GM10248 (cell line): ENCODE data around the gene ALDOC.

ENCODE experiments used
- CTCF ChIA-PET: fragments of 300-600 bp; sonication (Branson Sonifier 250); formaldehyde crosslinking; extraction: SDS; loops from one replicate; lab custom pipeline; 2021; ENCODE audit warnings: antibody characterized with exemption; lab: Yijun Ruan, JAX
- POLR2A ChIA-PET: fragments of 350-650 bp; sonication (Branson Sonifier 250); formaldehyde crosslinking; extraction: SDS; loops from one replicate; lab custom pipeline; 2020; ENCODE audit warnings: antibody characterized with exemption; lab: Yijun Ruan, JAX
- DNase-seq: peaks from one replicate; pipeline ENCODE4 v3.0.0; 2012; ENCODE audit errors: extremely low spot score
- TF ChIP-seq, protein P1 (sequence below): IDR thresholded peaks from 2 replicates; pipeline ENCODE4 v1.5.1; 2012; ENCODE audit warnings: mild to moderate bottlenecking, low read depth; ENCODE audit errors: extremely low read depth, missing control alignments, control extremely low read depth

The ALDOC gene

DNA sequence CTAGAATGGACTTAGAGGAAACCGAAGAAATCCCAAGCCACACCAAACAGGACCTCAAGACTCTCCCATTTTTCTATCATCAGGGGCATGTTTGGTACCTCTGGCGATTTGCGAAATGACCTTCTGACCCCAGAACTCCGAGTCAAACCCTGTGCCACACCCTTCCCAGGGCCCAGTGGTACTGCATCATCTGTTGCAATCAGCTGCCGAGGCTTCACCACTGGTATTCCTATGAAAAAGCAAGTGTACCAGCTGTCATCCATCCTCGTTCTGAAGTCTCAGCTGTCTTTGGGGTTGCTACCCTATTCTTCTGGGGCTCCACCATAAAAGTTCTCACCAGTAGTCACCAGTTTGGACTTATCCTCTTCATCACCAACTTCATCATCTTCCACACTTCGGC, 39.6 kb upstream of the ALDOC start:
- ChIA-PET POLR2A (no interaction called here), CTCF (interaction anchor here (1.1 to 2.3 kb wide), 4 partner anchors 11 to 122 kb away, joined by 3 to 9 read pairs (median 6); no protein-coding TSS in a partner anchor)
- TF ChIP-seq, protein P1, sequence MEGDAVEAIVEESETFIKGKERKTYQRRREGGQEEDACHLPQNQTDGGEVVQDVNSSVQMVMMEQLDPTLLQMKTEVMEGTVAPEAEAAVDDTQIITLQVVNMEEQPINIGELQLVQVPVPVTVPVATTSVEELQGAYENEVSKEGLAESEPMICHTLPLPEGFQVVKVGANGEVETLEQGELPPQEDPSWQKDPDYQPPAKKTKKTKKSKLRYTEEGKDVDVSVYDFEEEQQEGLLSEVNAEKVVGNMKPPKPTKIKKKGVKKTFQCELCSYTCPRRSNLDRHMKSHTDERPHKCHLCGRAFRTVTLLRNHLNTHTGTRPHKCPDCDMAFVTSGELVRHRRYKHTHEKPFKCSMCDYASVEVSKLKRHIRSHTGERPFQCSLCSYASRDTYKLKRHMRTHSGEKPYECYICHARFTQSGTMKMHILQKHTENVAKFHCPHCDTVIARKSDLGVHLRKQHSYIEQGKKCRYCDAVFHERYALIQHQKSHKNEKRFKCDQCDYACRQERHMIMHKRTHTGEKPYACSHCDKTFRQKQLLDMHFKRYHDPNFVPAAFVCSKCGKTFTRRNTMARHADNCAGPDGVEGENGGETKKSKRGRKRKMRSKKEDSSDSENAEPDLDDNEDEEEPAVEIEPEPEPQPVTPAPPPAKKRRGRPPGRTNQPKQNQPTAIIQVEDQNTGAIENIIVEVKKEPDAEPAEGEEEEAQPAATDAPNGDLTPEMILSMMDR: no peak
- no peak for DNase-seq

DNA sequence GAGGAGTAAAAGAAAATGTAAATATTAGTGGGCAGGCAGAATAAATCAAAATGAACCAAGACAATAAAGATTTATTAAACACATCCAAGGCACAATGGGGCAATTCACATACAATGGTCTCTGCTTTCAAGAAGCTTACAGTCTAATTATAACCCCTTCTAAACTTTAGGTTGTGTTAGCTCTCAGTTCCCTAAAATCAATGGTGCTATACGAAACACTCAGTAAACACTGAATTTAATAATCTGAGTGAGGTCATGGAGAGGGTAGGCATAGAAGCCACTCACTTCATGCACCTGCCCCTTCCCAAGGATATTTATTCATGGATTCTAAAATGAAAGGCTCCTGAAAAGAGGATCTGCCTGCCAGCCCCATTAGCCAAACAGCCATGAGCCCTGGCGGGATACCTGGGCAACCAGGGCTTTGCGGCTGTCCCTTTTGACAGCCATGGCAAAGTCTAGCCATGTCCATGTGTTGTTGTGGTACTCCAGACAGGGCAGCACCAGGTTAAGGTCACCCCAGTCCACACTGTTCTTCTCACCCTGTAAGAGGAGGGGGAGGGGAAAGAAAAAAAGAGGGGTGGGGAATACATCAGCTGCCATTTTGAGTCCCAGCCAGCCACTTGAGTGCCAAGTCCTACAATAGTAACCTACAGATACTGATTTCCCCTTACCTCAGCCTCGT, 38.7 kb upstream of the ALDOC start:
- CTCF ChIA-PET: interaction anchor here (1.6 to 7.2 kb wide), 4 partner anchors 9 to 121 kb away, joined by 3 to 42 read pairs (median 8); no protein-coding TSS in a partner anchor
- no peak for DNase-seq
- POLR2A ChIA-PET: no interaction called here
- TF ChIP-seq, protein P1: no peak

- DNase-seq: no peak
- TF ChIP-seq, protein P1: no peak
- ChIA-PET CTCF (interaction anchor here (0.9 to 7.2 kb wide), 12 partner anchors 10 to 121 kb away, joined by 3 to 42 read pairs (median 4); no protein-coding TSS in a partner anchor), POLR2A (interaction anchor here (1.1 kb wide), 1 partner anchor 16 kb away, joined by 5 read pairs; no protein-coding TSS in a partner anchor)
Measured at GRCh38 chr17:28613931-28614381, 37.3 kb upstream of the ALDOC start, which contains the start of gene RSKR. Gene RSKR (minus strand): TSS chr17:28614185. CDS start chr17:28614161, 24 bp downstream.

DNA sequence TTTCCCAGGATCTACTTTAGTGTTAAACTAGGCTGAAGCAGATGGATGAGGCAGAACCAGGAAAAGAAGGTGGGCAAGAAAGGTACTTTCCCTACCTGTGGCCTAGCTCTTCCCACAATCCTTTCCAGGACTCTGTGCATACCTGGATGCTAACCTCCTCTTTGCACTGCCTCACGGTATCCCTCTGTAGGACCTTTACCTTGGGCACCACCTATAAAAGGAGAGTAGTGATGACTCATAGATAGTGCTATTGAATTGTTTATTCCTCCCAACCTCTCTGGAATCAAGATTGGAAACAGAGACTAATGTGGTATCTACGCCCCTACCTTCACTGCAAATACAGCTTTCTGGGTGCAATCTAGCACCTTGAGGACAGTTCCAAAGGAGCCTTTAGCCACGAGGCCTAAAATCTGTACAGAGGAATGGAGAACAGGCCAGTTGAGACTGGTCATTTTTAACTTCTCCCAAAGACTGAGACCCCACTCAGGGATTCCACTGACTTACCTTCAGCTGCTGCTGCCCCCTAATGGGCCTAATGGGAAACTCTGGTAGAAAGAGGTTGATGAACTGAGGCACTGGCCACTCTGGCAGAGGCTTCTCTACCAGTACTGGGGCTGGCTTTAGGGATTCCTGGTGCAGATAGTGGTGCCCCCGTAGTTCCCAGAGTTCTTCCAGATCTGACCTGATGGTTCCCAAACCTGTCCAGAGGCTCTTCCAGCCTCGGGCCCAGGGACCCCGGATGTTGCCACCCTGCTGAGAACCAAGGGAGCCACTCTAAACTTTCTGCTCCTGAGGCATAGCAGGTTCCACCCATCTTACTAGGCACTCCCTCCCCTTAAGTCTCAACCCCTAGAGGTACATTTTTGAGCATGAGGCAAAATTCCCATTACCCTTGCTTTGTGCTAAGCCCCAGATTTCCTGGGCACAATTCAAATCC, 36.5 kb upstream of the ALDOC start:
- peak; percentile 39 for DNase-seq
- ChIA-PET POLR2A (interaction anchor here (1.1 kb wide), 1 partner anchor 17 kb away, joined by 5 read pairs; no protein-coding TSS in a partner anchor), CTCF (interaction anchor here (0.8 to 7.2 kb wide), 26 partner anchors 11 to 278 kb away, joined by 3 to 42 read pairs (median 4); partner anchors contain the start of genes IFT20 and TNFAIP1)
- TF ChIP-seq, protein P1: peak; percentile 70

DNA sequence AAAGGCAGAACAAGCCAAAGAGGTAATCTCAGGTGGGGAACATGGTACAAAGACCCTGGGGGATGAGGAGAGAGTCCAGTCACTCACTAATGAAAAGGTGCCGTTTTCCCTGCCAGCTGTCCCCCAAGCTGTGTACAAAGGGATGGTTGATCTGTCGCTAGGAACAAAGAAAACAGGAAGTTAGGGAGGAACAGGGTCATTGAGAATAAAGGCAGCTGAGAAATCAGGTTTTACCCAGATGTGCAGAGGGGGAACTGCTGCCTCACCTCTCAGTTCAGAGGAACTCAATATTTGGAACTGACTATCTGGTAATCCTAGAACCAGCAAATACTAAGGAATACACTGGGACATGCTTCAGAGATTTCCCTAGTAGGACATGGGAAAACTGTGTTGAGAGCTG, 35.8 kb upstream of the ALDOC start:
- CTCF ChIA-PET: interaction anchor here (0.8 to 7.2 kb wide), 26 partner anchors 12 to 277 kb away, joined by 3 to 42 read pairs (median 4); partner anchors contain the start of genes IFT20 and TNFAIP1
- POLR2A ChIA-PET: no interaction called here
- no peak for DNase-seq
- TF ChIP-seq, protein P1: no peak
